OCI-LY1 (cell line): Measurements from ENCODE around the gene FN3K.

Source experiments
- H2AFZ ChIP-seq: fragments of 200-600 bp; sonication (generic), shearing (Covaris generic); 2 replicates; pipeline ENCODE4 v1.6.0; 2014; ENCODE audit warnings: antibody characterized with exemption, mild to moderate bottlenecking, low read length
- H3F3A ChIP-seq: fragments of 200-600 bp; sonication (generic), shearing (Covaris generic); 2 replicates; pipeline ENCODE4 v1.6.0; 2014; ENCODE audit warnings: mild to moderate bottlenecking, antibody characterized with exemption, low read length, moderate library complexity; ENCODE audit not compliant: insufficient read depth
- H3K27ac ChIP-seq: fragments of 200-600 bp; sonication (generic); 2 replicates; pipeline ENCODE4 v1.5.1; 2014; ENCODE audit warnings: low read length, mixed run types, mild to moderate bottlenecking, low read depth; ENCODE audit not compliant: poor library complexity, severe bottlenecking
- H3K27me3 ChIP-seq: fragments of 200-600 bp; sonication (generic); 2 replicates; pipeline ENCODE4 v1.6.0; 2014; ENCODE audit warnings: antibody characterized with exemption, mild to moderate bottlenecking, low read length, moderate library complexity; ENCODE audit not compliant: insufficient read depth
- H3K36me3 ChIP-seq: fragments of 200-600 bp; sonication (generic); 2 replicates; pipeline ENCODE4 v1.6.1; 2014; ENCODE audit warnings: mild to moderate bottlenecking, antibody characterized with exemption, low read length, moderate library complexity, mixed read lengths; ENCODE audit not compliant: insufficient read depth
- H3K4me1 ChIP-seq: fragments of 200-600 bp; sonication (generic); 2 replicates; pipeline ENCODE4 v1.5.1; 2014; ENCODE audit warnings: mild to moderate bottlenecking, low read length, moderate library complexity; ENCODE audit not compliant: insufficient read depth, severe bottlenecking
- H3K4me2 ChIP-seq: fragments of 200-600 bp; sonication (generic), shearing (Covaris generic); 2 replicates; pipeline ENCODE4 v1.6.1; 2014; ENCODE audit warnings: low read length
- H3K4me3 ChIP-seq: fragments of 200-600 bp; sonication (generic); 2 replicates; pipeline ENCODE4 v1.5.1; 2014; ENCODE audit warnings: low read length, low read depth, mild to moderate bottlenecking, mixed read lengths; ENCODE audit not compliant: poor library complexity, severe bottlenecking
- H3K79me2 ChIP-seq: fragments of 200-600 bp; shearing (Covaris generic); 2 replicates; pipeline ENCODE4 v1.6.1; 2016; ENCODE audit warnings: mixed run types, low read length, mixed read lengths; ENCODE audit not compliant: insufficient read depth
- H3K9ac ChIP-seq: fragments of 200-600 bp; sonication (generic), shearing (Covaris generic); 2 replicates; pipeline ENCODE4 v1.6.1; 2014; ENCODE audit warnings: mild to moderate bottlenecking, low read length, mixed read lengths
- H3K9me2 ChIP-seq: fragments of 200-600 bp; sonication (generic), shearing (Covaris generic); 2 replicates; pipeline ENCODE4 v1.6.1; 2014; ENCODE audit warnings: low read depth, mild to moderate bottlenecking, low read length, mixed read lengths
- H3K9me3 ChIP-seq: fragments of 200-600 bp; shearing (Covaris generic); 2 replicates; pipeline ENCODE4 v1.6.1; 2014; ENCODE audit warnings: low read length, mixed read lengths
- H4K20me1 ChIP-seq: fragments of 200-600 bp; sonication (generic), shearing (Covaris generic); 2 replicates; pipeline ENCODE4 v1.6.0; 2016; ENCODE audit warnings: mild to moderate bottlenecking, low read length; ENCODE audit not compliant: insufficient read depth
- CTCF ChIP-seq: fragments of 200-600 bp; sonication (generic), shearing (Covaris generic); IDR thresholded peaks from 2 replicates; pipeline ENCODE4 v1.5.1; 2017; ENCODE audit warnings: mild to moderate bottlenecking, antibody characterized with exemption, low read length, moderate library complexity, mixed read lengths
- EZH2 ChIP-seq: fragments of 200-600 bp; sonication (generic), shearing (Covaris generic); IDR thresholded peaks from 2 replicates; pipeline ENCODE4 v1.8.0; 2017; ENCODE audit warnings: borderline replicate concordance, mixed run types, mild to moderate bottlenecking, antibody characterized with exemption, low read length, moderate library complexity, mixed read lengths

Gene FN3K

GRCh38 chr17:82726427-82726826 is 9.0 kb upstream of the FN3K start:
- Histone ChIP-seq H4K20me1 (no peaks in the 10 kb centered on the region), H3K27ac (no peak overlapping the region), H3K27me3 (no peaks in the 10 kb centered on the region), H3K4me2 (no peak overlapping the region), H3K9ac (no peak overlapping the region), H3K9me3 (no peaks in the 10 kb centered on the region), H3K79me2 (no peaks in the 10 kb centered on the region), H3F3A (no peaks in the 10 kb centered on the region), H3K4me1 (no peaks in the 10 kb centered on the region), H2AFZ (no peak overlapping the region), H3K36me3 (peaks cover 50% of the 10 kb centered on the region), H3K9me2 (no peaks in the 10 kb centered on the region), H3K4me3 (no peak overlapping the region)
- TF ChIP-seq CTCF: no peak

GRCh38 chr17:82729479-82730260 is 5.7 kb upstream of the FN3K start:
- no peaks in the 10 kb centered on the region for H4K20me1 ChIP-seq
- H3K4me3 ChIP-seq: no peak overlapping the region
- H3K27ac ChIP-seq: no peak overlapping the region
- H3K4me1 ChIP-seq: no peaks in the 10 kb centered on the region
- TF ChIP-seq EZH2: no peak
- no peak for TF ChIP-seq CTCF
- H3K9ac ChIP-seq: no peak overlapping the region
- H3K36me3 ChIP-seq: peaks cover 66% of the 10 kb centered on the region
- no peaks in the 10 kb centered on the region for H3K79me2 ChIP-seq
- no peak overlapping the region for H2AFZ ChIP-seq
- H3K27me3 ChIP-seq: no peaks in the 10 kb centered on the region
- H3K4me2 ChIP-seq: no peak overlapping the region
- peaks cover 7% of the 10 kb centered on the region for H3K9me3 ChIP-seq
- H3F3A ChIP-seq: no peaks in the 10 kb centered on the region
- no peaks in the 10 kb centered on the region for H3K9me2 ChIP-seq

DNA sequence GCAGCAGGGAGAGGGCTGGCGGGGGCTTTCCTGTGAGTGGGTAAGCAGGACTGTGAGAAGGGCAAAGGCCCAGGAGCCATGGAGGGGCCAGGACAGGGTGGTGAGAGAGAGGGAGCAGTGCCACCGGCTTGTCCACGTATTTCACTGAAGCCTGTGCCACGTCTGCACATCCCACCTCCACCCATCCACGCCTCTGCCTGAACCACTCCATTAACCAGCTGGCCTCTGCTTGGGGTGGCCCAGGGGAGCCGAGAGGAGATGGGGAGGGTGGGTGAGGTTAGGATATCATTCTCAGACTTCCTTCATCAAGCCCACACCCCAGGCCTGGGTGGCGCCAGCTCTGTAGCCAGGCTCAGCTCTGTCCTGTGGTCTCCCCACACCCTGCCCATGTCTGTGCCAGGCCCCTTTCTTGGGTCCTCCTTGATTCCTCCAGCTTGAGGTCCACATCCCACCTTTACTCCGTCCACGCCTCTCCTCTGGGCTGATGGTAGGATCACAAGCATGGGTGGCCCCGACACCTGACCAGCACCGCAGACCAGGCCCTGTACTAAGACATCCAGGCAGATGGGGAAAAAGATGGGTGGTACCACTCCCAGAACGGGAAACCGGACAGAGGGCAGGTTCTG is 3.2 kb upstream of the FN3K start:
- TF ChIP-seq CTCF: no peak
- no peak for TF ChIP-seq EZH2
- no peak overlapping the region for H3K4me3 ChIP-seq
- H3K9me3 ChIP-seq: peaks cover 7% of the 10 kb centered on the region
- H4K20me1 ChIP-seq: no peaks in the 10 kb centered on the region
- H3K4me1 ChIP-seq: no peaks in the 10 kb centered on the region
- no peaks in the 10 kb centered on the region for H3K79me2 ChIP-seq
- H3K9ac ChIP-seq: no peak overlapping the region
- no peak overlapping the region for H2AFZ ChIP-seq
- no peaks in the 10 kb centered on the region for H3K27me3 ChIP-seq
- H3K4me2 ChIP-seq: no peak overlapping the region
- H3K27ac ChIP-seq: no peak overlapping the region
- no peaks in the 10 kb centered on the region for H3K9me2 ChIP-seq
- peaks cover 54% of the 10 kb centered on the region for H3K36me3 ChIP-seq
- H3F3A ChIP-seq: no peaks in the 10 kb centered on the region
